RWPE2 (cell line): ENCODE results near the gene SMIM27.
A peak's percentile ranks its signal among the peaks of the same experiment; 100 is the strongest.
"Not testable (repeated sequence)": the region's sequence is repeated elsewhere in the genome, so short reads cannot be mapped to it uniquely, and the experiment has no call there.

Source experiments
- ATAC-seq: fragments of 200-7000 bp; cut with Tn5 transposase; 3 replicates; pipeline ENCODE4 v1.9.1; 2021; ENCODE audit warnings: low read depth
- DNase-seq: peaks from one replicate; pipeline ENCODE4 v3.0.0-alpha.2; 2020; ENCODE audit warnings: low spot score
- H3K27ac ChIP-seq: fragments of 450-650 bp; 2 replicates; pipeline ENCODE4 v1.5.1; 2017; ENCODE audit warnings: mild to moderate bottlenecking; ENCODE audit not compliant: poor library complexity, severe bottlenecking
- H3K27me3 ChIP-seq: fragments of 250-450 bp; sonication (Bioruptor Pico); 2 replicates; pipeline ENCODE4 v1.5.1; 2021; ENCODE audit warnings: mild to moderate bottlenecking, moderate library complexity; ENCODE audit not compliant: insufficient read depth, poor library complexity, severe bottlenecking
- H3K36me3 ChIP-seq: fragments of 250-450 bp; sonication (Bioruptor Pico); 2 replicates; pipeline ENCODE4 v1.5.1; 2020; ENCODE audit warnings: low read depth, mild to moderate bottlenecking, moderate library complexity
- H3K4me1 ChIP-seq: fragments of 250-450 bp; sonication (Bioruptor Pico); 2 replicates; pipeline ENCODE4 v1.5.1; 2021; ENCODE audit warnings: mild to moderate bottlenecking, moderate library complexity; ENCODE audit not compliant: insufficient read depth, poor library complexity, severe bottlenecking
- H3K4me3 ChIP-seq: fragments of 250-450 bp; sonication (Bioruptor Pico); 2 replicates; pipeline ENCODE4 v1.5.1; 2021; ENCODE audit warnings: mild to moderate bottlenecking, moderate library complexity; ENCODE audit not compliant: severe bottlenecking
- H3K9me3 ChIP-seq: fragments of 250-450 bp; sonication (Bioruptor Pico); 2 replicates; pipeline ENCODE4 v1.5.1; 2021; ENCODE audit warnings: mild to moderate bottlenecking, moderate library complexity; ENCODE audit not compliant: severe bottlenecking
- TF ChIP-seq, protein P1 (sequence below): fragments of 450-650 bp; IDR thresholded peaks from one replicate; pipeline ENCODE4 v1.5.1; 2017; ENCODE audit warnings: mild to moderate bottlenecking, moderate library complexity; ENCODE audit not compliant: poor library complexity, severe bottlenecking

Gene SMIM27

DNA sequence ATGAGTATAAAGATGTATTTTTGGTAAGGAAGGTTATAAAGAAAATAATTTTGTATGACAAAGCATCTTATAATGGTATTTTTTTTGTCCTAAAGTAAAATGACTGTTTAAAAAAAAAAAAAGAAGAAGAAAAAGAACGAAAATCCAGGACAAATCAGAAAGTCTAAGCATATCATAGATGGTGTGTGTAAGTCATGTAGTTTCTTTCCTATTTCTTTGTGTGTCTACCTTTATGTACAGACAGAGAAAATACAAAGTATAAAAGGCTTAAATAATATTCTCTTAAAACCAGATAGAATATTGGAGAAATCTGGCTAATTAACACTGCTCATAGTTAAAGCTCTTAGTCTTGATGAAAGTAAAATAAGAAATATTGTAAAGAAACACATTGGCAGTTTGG lies 33.9 kb upstream of the SMIM27 start:
- Histone ChIP-seq H3K4me1 (no peaks in the 10 kb centered on the region), H3K36me3 (peaks cover 12% of the 10 kb centered on the region; the same call in 1 of the 2 replicates), H3K27me3 (no peaks in the 10 kb centered on the region), H3K4me3 (no peak overlapping the region), H3K9me3 (peaks cover 7% of the 10 kb centered on the region), H3K27ac (no peak overlapping the region)
- TF ChIP-seq, protein P1, sequence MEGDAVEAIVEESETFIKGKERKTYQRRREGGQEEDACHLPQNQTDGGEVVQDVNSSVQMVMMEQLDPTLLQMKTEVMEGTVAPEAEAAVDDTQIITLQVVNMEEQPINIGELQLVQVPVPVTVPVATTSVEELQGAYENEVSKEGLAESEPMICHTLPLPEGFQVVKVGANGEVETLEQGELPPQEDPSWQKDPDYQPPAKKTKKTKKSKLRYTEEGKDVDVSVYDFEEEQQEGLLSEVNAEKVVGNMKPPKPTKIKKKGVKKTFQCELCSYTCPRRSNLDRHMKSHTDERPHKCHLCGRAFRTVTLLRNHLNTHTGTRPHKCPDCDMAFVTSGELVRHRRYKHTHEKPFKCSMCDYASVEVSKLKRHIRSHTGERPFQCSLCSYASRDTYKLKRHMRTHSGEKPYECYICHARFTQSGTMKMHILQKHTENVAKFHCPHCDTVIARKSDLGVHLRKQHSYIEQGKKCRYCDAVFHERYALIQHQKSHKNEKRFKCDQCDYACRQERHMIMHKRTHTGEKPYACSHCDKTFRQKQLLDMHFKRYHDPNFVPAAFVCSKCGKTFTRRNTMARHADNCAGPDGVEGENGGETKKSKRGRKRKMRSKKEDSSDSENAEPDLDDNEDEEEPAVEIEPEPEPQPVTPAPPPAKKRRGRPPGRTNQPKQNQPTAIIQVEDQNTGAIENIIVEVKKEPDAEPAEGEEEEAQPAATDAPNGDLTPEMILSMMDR, result no peak
- no peak for ATAC-seq
- DNase-seq, result no peak

GRCh38 chr9:32523910-32524309 lies 28.2 kb upstream of the SMIM27 start:
- H3K4me1 ChIP-seq, result peaks cover 6% of the 10 kb centered on the region
- TF ChIP-seq, protein P1, result no peak
- H3K36me3 ChIP-seq, result peaks cover 2% of the 10 kb centered on the region; the same call in 1 of the 2 replicates
- no peak overlapping the region for H3K4me3 ChIP-seq
- DNase-seq, result no peak
- ATAC-seq, result no peak
- H3K27ac ChIP-seq, result no peak overlapping the region
- peaks cover 1% of the 10 kb centered on the region for H3K9me3 ChIP-seq
- H3K27me3 ChIP-seq, result no peaks in the 10 kb centered on the region

DNA sequence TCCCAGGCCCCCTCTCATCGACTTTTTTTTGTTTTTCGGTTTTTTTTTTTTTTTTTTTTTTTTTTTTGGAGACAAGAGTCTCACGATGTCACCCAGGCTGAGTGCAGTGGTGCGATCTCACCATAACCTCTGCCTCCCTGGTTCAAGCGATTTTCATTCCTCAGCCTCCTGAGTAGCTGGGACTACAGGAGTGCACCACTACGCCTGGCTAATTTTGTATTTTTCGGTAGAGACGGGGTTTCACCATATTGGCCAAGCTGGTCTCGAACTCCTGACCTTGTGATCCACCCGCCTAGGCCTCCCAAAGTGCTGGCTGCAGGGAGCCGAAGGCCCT lies 27.6 kb upstream of the SMIM27 start:
- peak overlapping the region; percentile 59 for H3K4me3 ChIP-seq
- peak overlapping the region; percentile 64 for H3K27ac ChIP-seq
- not testable (repeated sequence) for H3K9me3 ChIP-seq, H3K36me3 ChIP-seq, H3K4me1 ChIP-seq, DNase-seq, H3K27me3 ChIP-seq, ATAC-seq

GRCh38 chr9:32524892-32525708 lies 27.0 kb upstream of the SMIM27 start:
- ATAC-seq (peak; percentile 48), DNase-seq (no peak)
- Histone ChIP-seq H3K4me3 (peak overlapping the region; percentile 59), H3K27ac (peak overlapping the region; percentile 64), H3K36me3 (no peaks in the 10 kb centered on the region), H3K9me3 (no peaks in the 10 kb centered on the region), H3K27me3 (no peaks in the 10 kb centered on the region), H3K4me1 (peaks cover 6% of the 10 kb centered on the region)
- TF ChIP-seq, protein P1, result no peak

- peaks cover 6% of the 10 kb centered on the region for H3K4me1 ChIP-seq
- peak overlapping the region; percentile 64 for H3K27ac ChIP-seq
- H3K4me3 ChIP-seq, result peak overlapping the region; percentile 59
- no peaks in the 10 kb centered on the region for H3K9me3 ChIP-seq
- no peaks in the 10 kb centered on the region for H3K27me3 ChIP-seq
- ATAC-seq (no peak), DNase-seq (no peak)
- TF ChIP-seq, protein P1, result no peak
- no peaks in the 10 kb centered on the region for H3K36me3 ChIP-seq
Observed at GRCh38 chr9:32525709-32526030, 26.5 kb upstream of the SMIM27 start.
